HepG2 (cell line): ENCODE results near the gene MARK2. TPM values are rescaled to one million over a fixed set of nuclear protein-coding genes. Genes with fewer than 3 reads are reported as not detected.

ENCODE experiments used
- polyA plus RNA-seq, 8 experiments: library from polyadenylated mRNA; depleted of rRNA in 3 of 8; stranded (reverse) in 7 of 8; unstranded in 1 of 8; fragments of >200 nt; fragmentation: Illumina TruSeq in 4 of 8; extraction: Trizol in 4 of 8; gene quantifications; 2 replicates each; pipeline versions ENCODE4 v1.2.1 to v1.2.3, GENCODE V29; 2011 to 2016; ENCODE audit warnings: low read depth in 4 of 8, missing spikeins in 1 of 8, mixed read lengths in 1 of 8; ENCODE audit not compliant: insufficient read depth in 1 of 8
- small RNA-seq, 3 experiments: library from RNA; depleted of rRNA; stranded (forward); fragments of <200 nt; gene quantifications; one replicate each; pipeline ENCODE3, GENCODE V24; 2012; ENCODE audit warnings: low read depth in 2 of 3, low replicate concordance in 1 of 3; ENCODE audit not compliant: insufficient read length in 3 of 3, insufficient read depth in 2 of 3
- total RNA-seq, 5 experiments: library from RNA; depleted of rRNA; stranded (reverse); fragments of >200 nt; fragmentation: Illumina TruSeq; extraction: Trizol; gene quantifications; 2 replicates each; pipeline ENCODE4 v1.2.3, GENCODE V29; 2016; ENCODE audit warnings: low read depth in 1 of 5

MARK2 gene
- total and polyA plus RNA-seq, 2 of the 13 experiments (the other 11 are each of a cell fraction or from before 2014, with no cell fraction given): 13.5 to 13.9 TPM

Small RNA genes lying within 50 kb of the gene (small RNA-seq; reads per million reads assigned to genes)
- gene AP006289.1 (0 reads per million in 3 experiments), gene RN7SL596P (0 reads per million in 3 experiments), gene RNU6-1306P (0 reads per million in 3 experiments)

Other genes with a start within 250 kb of the MARK2 start
- 9.3 and 10.2 TPM in 2 replicates for gene PLAAT3, start 224.7 kb upstream of the MARK2 start, total RNA-seq (2016; rRNA removed; fragmentation: Illumina TruSeq; extraction: Trizol)
- gene PLAAT3, start 224.7 kb upstream of the MARK2 start, polyA plus RNA-seq (2011; rRNA removed): 16.4 and 17.2 TPM in 2 replicates
- not detected in 2 replicates for gene ATL3, start 167.7 kb upstream of the MARK2 start, total RNA-seq (2016; rRNA removed; fragmentation: Illumina TruSeq; extraction: Trizol)
- not detected in 2 replicates for gene ATL3, start 167.7 kb upstream of the MARK2 start, polyA plus RNA-seq (2011; rRNA removed)
- gene RTN3, start 157.6 kb upstream of the MARK2 start, total RNA-seq (2016; rRNA removed; fragmentation: Illumina TruSeq; extraction: Trizol): 25.3 and 32.2 TPM in 2 replicates
- gene RTN3, start 157.6 kb upstream of the MARK2 start, polyA plus RNA-seq (2011; rRNA removed): 40.9 and 41.1 TPM in 2 replicates
- gene ZFTA, start 70.3 kb upstream of the MARK2 start, total RNA-seq (2016; rRNA removed; fragmentation: Illumina TruSeq; extraction: Trizol): 6.5 and 10.4 TPM in 2 replicates
- 3.9 and 5.6 TPM in 2 replicates for gene ZFTA, start 70.3 kb upstream of the MARK2 start, polyA plus RNA-seq (2011; rRNA removed)
- 23.6 and 29.9 TPM in 2 replicates for gene SPINDOC, start 25.7 kb upstream of the MARK2 start, total RNA-seq (2016; rRNA removed; fragmentation: Illumina TruSeq; extraction: Trizol)
- gene SPINDOC, start 25.7 kb upstream of the MARK2 start, polyA plus RNA-seq (2011; rRNA removed): 21.4 and 24.8 TPM in 2 replicates
- gene RCOR2, start 78.1 kb downstream of the MARK2 start, total RNA-seq (2016; rRNA removed; fragmentation: Illumina TruSeq; extraction: Trizol): 6.9 and 8.5 TPM in 2 replicates
- gene RCOR2, start 78.1 kb downstream of the MARK2 start, polyA plus RNA-seq (2011; rRNA removed): 8.3 and 9.1 TPM in 2 replicates
- gene NAA40, start 99.9 kb downstream of the MARK2 start, total RNA-seq (2016; rRNA removed; fragmentation: Illumina TruSeq; extraction: Trizol): 17.1 and 17.9 TPM in 2 replicates
- 11.1 and 14.3 TPM in 2 replicates for gene NAA40, start 99.9 kb downstream of the MARK2 start, polyA plus RNA-seq (2011; rRNA removed)
- gene COX8A, start 135.5 kb downstream of the MARK2 start, total RNA-seq (2016; rRNA removed; fragmentation: Illumina TruSeq; extraction: Trizol): 393 and 406 TPM in 2 replicates
- 202 and 217 TPM in 2 replicates for gene COX8A, start 135.5 kb downstream of the MARK2 start, polyA plus RNA-seq (2011; rRNA removed)
- gene OTUB1, start 147.3 kb downstream of the MARK2 start, total RNA-seq (2016; rRNA removed; fragmentation: Illumina TruSeq; extraction: Trizol): 58.8 and 78.7 TPM in 2 replicates
- gene OTUB1, start 147.3 kb downstream of the MARK2 start, polyA plus RNA-seq (2011; rRNA removed): 130 TPM in 2 replicates
- 0.02 TPM in 1 of 2 replicates, not detected in the other for gene FLRT1, start 196.8 kb downstream of the MARK2 start, total RNA-seq (2016; rRNA removed; fragmentation: Illumina TruSeq; extraction: Trizol)
- 0.08 TPM in 2 replicates for gene FLRT1, start 196.8 kb downstream of the MARK2 start, polyA plus RNA-seq (2011; rRNA removed)